ENCODE results near the gene ASTN1.

ASTN1 gene

DNA sequence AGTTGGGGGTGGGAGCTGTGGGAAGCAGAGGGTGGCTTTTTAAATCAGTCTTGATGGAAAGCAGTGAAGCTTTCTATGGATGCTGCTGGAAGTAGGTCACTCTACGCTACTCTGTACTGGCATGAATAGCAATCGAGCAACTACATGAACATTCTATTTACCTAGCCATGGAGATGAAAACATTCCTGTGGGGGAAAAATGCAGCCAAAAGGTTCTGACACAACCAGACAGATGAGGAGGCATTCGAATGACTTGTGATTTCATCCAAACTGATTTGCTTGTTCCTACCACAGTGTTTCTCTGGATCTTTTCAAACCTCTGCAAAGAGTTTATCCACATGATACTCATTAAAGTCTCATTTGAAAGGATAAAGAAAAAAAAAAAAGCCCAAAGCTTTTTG is 95.0 kb downstream of the ASTN1 start:
- DNase-seq (ENCODE audit: extremely low read depth, insufficient read length), result no peak
- no peaks in the 10 kb centered on the region for H3K27me3 ChIP-seq (replicated peaks; ENCODE audit: control insufficient read depth, insufficient read depth, low read length)
- H3K4me3 ChIP-seq (replicated peaks; ENCODE audit: low read depth, low read length), result no peak overlapping the region
- no peaks in the 10 kb centered on the region for H3K36me3 ChIP-seq (ENCODE audit: control insufficient read depth, insufficient read depth, low read length)
- TF ChIP-seq CTCF (IDR thresholded peaks at IDR 0.05; ENCODE audit: insufficient read depth, low read length, poor library complexity, severe bottlenecking), result no peak

GRCh38 chr1:177067752-177068410 is 96.6 kb downstream of the ASTN1 start:
- Histone ChIP-seq H3K36me3 (ENCODE audit: control insufficient read depth, insufficient read depth, low read length) (no peaks in the 10 kb centered on the region), H3K4me3 (replicated peaks; ENCODE audit: low read depth, low read length) (no peak overlapping the region), H3K27me3 (replicated peaks; ENCODE audit: control insufficient read depth, insufficient read depth, low read length) (no peaks in the 10 kb centered on the region)
- DNase-seq (ENCODE audit: extremely low read depth, insufficient read length), result no peak
- TF ChIP-seq CTCF (IDR thresholded peaks at IDR 0.05; ENCODE audit: insufficient read depth, low read length, poor library complexity, severe bottlenecking), result no peak

DNA sequence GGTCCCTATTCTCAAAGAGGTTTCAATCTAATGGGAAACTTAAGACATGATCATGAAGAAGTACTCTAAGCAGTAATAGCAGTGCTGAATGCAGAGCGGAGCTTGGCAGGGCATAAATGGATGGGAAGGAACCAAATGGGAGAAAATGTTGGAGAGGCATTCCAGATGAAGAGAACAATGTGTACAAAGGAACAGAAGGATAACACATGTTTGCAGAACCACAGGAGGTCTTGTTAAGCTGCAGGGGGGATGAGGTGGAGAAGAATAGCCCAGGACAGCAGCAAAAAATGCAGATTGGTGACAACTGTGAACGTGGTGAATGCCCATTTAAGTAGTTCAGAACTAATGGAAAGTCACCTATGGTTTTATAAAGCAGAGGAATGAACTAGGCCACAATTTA is 99.1 kb downstream of the ASTN1 start:
- no peak for DNase-seq (ENCODE audit: extremely low read depth, insufficient read length)

DNA sequence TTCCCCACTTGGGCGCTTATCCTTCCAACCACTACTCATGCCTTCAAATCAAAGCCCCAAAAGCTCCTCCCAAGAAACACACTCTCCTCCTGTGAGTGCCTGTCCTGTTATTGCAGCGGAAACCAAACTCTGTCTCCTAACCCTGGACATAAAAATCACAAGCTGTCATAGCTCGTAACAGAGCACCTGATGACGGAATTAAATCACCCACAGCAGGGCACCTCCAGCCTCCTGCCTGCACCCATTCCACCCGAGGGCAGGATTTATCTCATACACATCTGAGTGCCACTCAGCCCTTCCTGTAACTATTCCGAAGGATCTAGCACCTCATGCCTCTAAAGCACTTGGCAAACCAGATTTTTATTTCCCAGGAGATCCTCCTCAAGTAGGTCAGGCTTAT is 100.9 kb downstream of the ASTN1 start:
- Histone ChIP-seq H3K4me3 (replicated peaks; ENCODE audit: low read depth, low read length) (no peak overlapping the region), H3K36me3 (ENCODE audit: control insufficient read depth, insufficient read depth, low read length) (no peaks in the 10 kb centered on the region), H3K27me3 (replicated peaks; ENCODE audit: control insufficient read depth, insufficient read depth, low read length) (no peaks in the 10 kb centered on the region)
- TF ChIP-seq CTCF (IDR thresholded peaks at IDR 0.05; ENCODE audit: insufficient read depth, low read length, poor library complexity, severe bottlenecking), result no peak
- DNase-seq (ENCODE audit: extremely low read depth, insufficient read length), result no peak

More for the DNA sequence above, 99.1 kb downstream of the ASTN1 start:
- Histone ChIP-seq H3K36me3 (ENCODE audit: control insufficient read depth, insufficient read depth, low read length) (no peaks in the 10 kb centered on the region), H3K4me3 (replicated peaks; ENCODE audit: low read depth, low read length) (no peak overlapping the region), H3K27me3 (replicated peaks; ENCODE audit: control insufficient read depth, insufficient read depth, low read length) (no peaks in the 10 kb centered on the region)
- no peak for TF ChIP-seq CTCF (IDR thresholded peaks at IDR 0.05; ENCODE audit: insufficient read depth, low read length, poor library complexity, severe bottlenecking)

GRCh38 chr1:177054542-177054941 is 110.0 kb downstream of the ASTN1 start:
- DNase-seq (ENCODE audit: extremely low read depth, insufficient read length), result no peak
- TF ChIP-seq CTCF (IDR thresholded peaks at IDR 0.05; ENCODE audit: insufficient read depth, low read length, poor library complexity, severe bottlenecking), result no peak
- Histone ChIP-seq H3K36me3 (ENCODE audit: control insufficient read depth, insufficient read depth, low read length) (no peaks in the 10 kb centered on the region), H3K27me3 (replicated peaks; ENCODE audit: control insufficient read depth, insufficient read depth, low read length) (no peaks in the 10 kb centered on the region), H3K4me3 (replicated peaks; ENCODE audit: low read depth, low read length) (no peak overlapping the region)

DNA sequence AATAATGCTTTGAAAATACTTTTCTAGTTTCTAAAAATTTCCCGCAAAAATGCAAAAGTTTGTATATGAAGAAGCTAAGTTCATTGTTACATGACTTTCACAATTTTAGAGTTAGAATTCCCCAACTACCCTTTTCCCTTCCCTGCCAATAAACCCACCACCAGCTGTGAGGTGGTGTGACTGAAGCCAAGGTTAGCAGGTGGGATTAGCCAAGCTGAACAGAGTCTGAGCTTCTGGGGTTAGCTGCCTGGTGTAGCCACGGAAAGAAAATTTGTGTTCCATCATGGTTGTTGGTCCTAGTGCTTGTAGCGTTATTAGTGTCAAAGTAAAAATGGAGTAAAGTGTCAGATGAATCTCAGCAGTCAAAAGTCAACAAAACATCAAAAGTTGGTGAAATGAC is 110.9 kb downstream of the ASTN1 start:
- Histone ChIP-seq H3K4me3 (replicated peaks; ENCODE audit: low read depth, low read length) (no peak overlapping the region), H3K36me3 (ENCODE audit: control insufficient read depth, insufficient read depth, low read length) (no peaks in the 10 kb centered on the region), H3K27me3 (replicated peaks; ENCODE audit: control insufficient read depth, insufficient read depth, low read length) (peaks cover under 1% of the 10 kb centered on the region)
- TF ChIP-seq CTCF (IDR thresholded peaks at IDR 0.05; ENCODE audit: insufficient read depth, low read length, poor library complexity, severe bottlenecking), result no peak
- DNase-seq (ENCODE audit: extremely low read depth, insufficient read length), result no peak

All from GM06990 (cell line).